Lung (tissue), 12 donors: ENCODE measurements around the gene LYSMD2. TPM values are rescaled to one million over a fixed set of nuclear protein-coding genes. Genes with fewer than 3 reads are reported as not detected.

ENCODE experiments used
- ATAC-seq: fragments of 200-7000 bp; cut with Tn5 transposase; one replicate; pipeline ENCODE4 v1.9.1; 2020; ENCODE audit warnings: moderate number of reproducible peaks; ENCODE audit not compliant: insufficient read depth, low FRiP score
- DNase-seq, 3 donors: peaks; one replicate each; pipeline ENCODE4 v3.0.0-alpha.2; 2013 to 2017
- H3K27ac ChIP-seq, 2 donors: one replicate each; pipeline ENCODE4 v1.5.1; 2013; ENCODE audit warnings: mild to moderate bottlenecking in 2 of 2, moderate library complexity in 2 of 2, control low read depth in 1 of 2, inconsistent platforms in 1 of 2, low read depth in 1 of 2, low read length in 1 of 2
- H3K27me3 ChIP-seq, 3 donors: one replicate each; pipeline ENCODE4 v1.5.1; 2013; ENCODE audit warnings: low read length in 2 of 3; ENCODE audit not compliant: control insufficient read depth in 3 of 3, insufficient read depth in 3 of 3
- H3K36me3 ChIP-seq, 4 donors: one replicate each; pipeline ENCODE4 v1.5.1; 2013; ENCODE audit warnings: low read length in 4 of 4, mild to moderate bottlenecking in 1 of 4, moderate library complexity in 1 of 4; ENCODE audit not compliant: control insufficient read depth in 4 of 4, insufficient read depth in 4 of 4
- H3K4me1 ChIP-seq, 5 donors: one replicate each; pipeline ENCODE4 v1.5.1; 2013; ENCODE audit warnings: low read length in 5 of 5, mild to moderate bottlenecking in 2 of 5, moderate library complexity in 1 of 5; ENCODE audit not compliant: control insufficient read depth in 5 of 5, insufficient read depth in 5 of 5
- H3K4me3 ChIP-seq: one replicate; pipeline ENCODE4 v1.5.1; 2013; ENCODE audit warnings: mild to moderate bottlenecking, control low read depth, moderate library complexity
- H3K9ac ChIP-seq, 2 donors: one replicate each; pipeline ENCODE4 v1.5.1; 2013; ENCODE audit warnings: low read length in 2 of 2, control low read depth in 1 of 2; ENCODE audit not compliant: insufficient read depth in 1 of 2
- H3K9me3 ChIP-seq, 4 donors: one replicate each; pipeline ENCODE4 v1.5.1; 2013; ENCODE audit warnings: low read length in 3 of 4, mild to moderate bottlenecking in 1 of 4, moderate library complexity in 1 of 4; ENCODE audit not compliant: control insufficient read depth in 4 of 4, insufficient read depth in 3 of 4
- WGBS, 2 donors: extraction: QIAGEN DNeasy Blood & Tissue Kit; methylation state at CpG; one replicate each; pipeline ENCODE4 v1.1.7; 2013; 5-methylcytosine and 5-hydroxymethylcytosine counted together
- polyA plus RNA-seq, 2 donors: library from polyadenylated mRNA; stranded (reverse); fragments of 200-250 nt; gene quantifications; one replicate each; pipeline ENCODE4 v1.2.1, GENCODE V29; 2013
- total RNA-seq, 2 donors: library from RNA; depleted of rRNA in 1 of 2; stranded (reverse); fragments of >200 nt in 1 of 2; gene quantifications; one replicate each; pipeline ENCODE4 v1.2.1, GENCODE V29; 2014 to 2021
- TF ChIP-seq, protein P1 (sequence below): IDR thresholded peaks from 2 replicates; pipeline ENCODE4 v1.5.1; 2012; ENCODE audit warnings: mild to moderate bottlenecking; ENCODE audit errors: control extremely low read depth, extremely low read depth
- donor health status: control.
- donor health status: control.
- donor health status: Bipolar disorder and iron deficiency.
- donor health status: healthy.
- donor health status: DM: yes; HTN: yes; CAD: no.

LYSMD2 gene
- total and polyA plus RNA-seq, 4 donors = 8.1 to 17.4 (median 13.6) TPM

DNA sequence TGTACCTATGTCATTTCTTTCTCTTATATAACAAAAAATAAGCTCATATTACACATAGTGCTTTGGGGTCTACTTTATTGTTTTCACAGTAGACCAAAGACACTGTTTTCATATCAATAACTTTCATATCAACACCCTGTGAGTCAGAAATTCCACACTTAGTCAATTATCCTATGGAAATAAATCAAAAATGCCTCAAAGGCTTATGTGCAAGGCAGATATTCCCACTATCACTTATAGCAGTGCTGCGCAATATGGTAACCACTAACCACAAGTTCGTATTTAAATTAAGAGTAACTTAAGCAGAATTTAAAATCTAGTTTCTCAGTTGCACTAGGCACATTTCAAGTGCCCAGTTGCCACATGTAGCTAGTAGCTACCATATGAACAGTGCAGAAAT lies 40.3 kb downstream of the LYSMD2 start:
- TF ChIP-seq, protein P1, sequence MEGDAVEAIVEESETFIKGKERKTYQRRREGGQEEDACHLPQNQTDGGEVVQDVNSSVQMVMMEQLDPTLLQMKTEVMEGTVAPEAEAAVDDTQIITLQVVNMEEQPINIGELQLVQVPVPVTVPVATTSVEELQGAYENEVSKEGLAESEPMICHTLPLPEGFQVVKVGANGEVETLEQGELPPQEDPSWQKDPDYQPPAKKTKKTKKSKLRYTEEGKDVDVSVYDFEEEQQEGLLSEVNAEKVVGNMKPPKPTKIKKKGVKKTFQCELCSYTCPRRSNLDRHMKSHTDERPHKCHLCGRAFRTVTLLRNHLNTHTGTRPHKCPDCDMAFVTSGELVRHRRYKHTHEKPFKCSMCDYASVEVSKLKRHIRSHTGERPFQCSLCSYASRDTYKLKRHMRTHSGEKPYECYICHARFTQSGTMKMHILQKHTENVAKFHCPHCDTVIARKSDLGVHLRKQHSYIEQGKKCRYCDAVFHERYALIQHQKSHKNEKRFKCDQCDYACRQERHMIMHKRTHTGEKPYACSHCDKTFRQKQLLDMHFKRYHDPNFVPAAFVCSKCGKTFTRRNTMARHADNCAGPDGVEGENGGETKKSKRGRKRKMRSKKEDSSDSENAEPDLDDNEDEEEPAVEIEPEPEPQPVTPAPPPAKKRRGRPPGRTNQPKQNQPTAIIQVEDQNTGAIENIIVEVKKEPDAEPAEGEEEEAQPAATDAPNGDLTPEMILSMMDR = no peak
- Histone ChIP-seq H3K27ac (no peak overlapping the region), H3K27me3 (peaks cover 0 to 2% (median 0%) of the 10 kb centered on the region in 3 donors), H3K36me3 (peaks cover 0 to 2% (median 0%) of the 10 kb centered on the region in 4 donors), H3K9ac (no peak overlapping the region), H3K9me3 (no peaks in the 10 kb centered on the region), H3K4me3 (no peak overlapping the region), H3K4me1 (no peaks in the 10 kb centered on the region)
- ATAC-seq = no peak
- no peak for DNase-seq
- 83 to 84% methylated on average over 2 of the region's 2 CpGs for WGBS, 2 donors

DNA sequence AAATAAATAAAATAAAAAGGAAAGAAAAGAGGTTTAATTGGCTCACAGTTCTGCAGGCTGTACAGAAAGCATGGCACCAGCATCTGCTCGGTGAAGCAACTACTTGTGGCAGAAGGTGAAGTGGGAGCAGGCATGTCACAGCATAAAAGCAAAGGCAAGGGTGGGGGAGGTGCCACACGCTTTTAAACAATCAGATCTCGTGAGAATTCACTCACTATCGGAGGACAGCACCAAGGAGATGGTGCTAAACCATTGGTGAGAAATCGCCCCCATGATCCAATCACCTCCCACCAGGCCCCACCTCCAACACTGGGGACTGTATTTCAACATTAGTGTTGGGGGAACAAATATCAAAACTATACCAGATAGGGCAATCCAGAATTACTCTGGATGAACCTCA lies 40.9 kb downstream of the LYSMD2 start:
- ATAC-seq = no peak
- 81 to 90% methylated on average over 5 of the region's 5 CpGs for WGBS, 2 donors

GRCh38 chr15:51692154-51692553 lies 45.3 kb downstream of the LYSMD2 start:
- Histone ChIP-seq H3K27me3 (peaks cover 0 to 2% (median 2%) of the 10 kb centered on the region in 3 donors), H3K27ac (no peak overlapping the region), H3K9me3 (no peaks in the 10 kb centered on the region), H3K9ac (no peak overlapping the region), H3K4me1 (no peaks in the 10 kb centered on the region), H3K4me3 (no peak overlapping the region), H3K36me3 (no peaks in the 10 kb centered on the region)
- DNase-seq = no peak
- ATAC-seq = no peak
- 50 to 52% methylated on average over 3 of the region's 3 CpGs for WGBS, 2 donors
- TF ChIP-seq, protein P1 = no peak

More for the DNA sequence above, 40.9 kb downstream of the LYSMD2 start:
- H3K4me3 ChIP-seq = no peak overlapping the region
- TF ChIP-seq, protein P1 = no peak
- no peak overlapping the region for H3K9ac ChIP-seq
- DNase-seq = no peak
- no peaks in the 10 kb centered on the region for H3K9me3 ChIP-seq
- peaks cover 0 to 2% (median 0%) of the 10 kb centered on the region in 4 donors for H3K36me3 ChIP-seq
- H3K27ac ChIP-seq = no peak overlapping the region
- H3K4me1 ChIP-seq = no peaks in the 10 kb centered on the region
- H3K27me3 ChIP-seq = peaks cover 0 to 2% (median 0%) of the 10 kb centered on the region in 3 donors

DNA sequence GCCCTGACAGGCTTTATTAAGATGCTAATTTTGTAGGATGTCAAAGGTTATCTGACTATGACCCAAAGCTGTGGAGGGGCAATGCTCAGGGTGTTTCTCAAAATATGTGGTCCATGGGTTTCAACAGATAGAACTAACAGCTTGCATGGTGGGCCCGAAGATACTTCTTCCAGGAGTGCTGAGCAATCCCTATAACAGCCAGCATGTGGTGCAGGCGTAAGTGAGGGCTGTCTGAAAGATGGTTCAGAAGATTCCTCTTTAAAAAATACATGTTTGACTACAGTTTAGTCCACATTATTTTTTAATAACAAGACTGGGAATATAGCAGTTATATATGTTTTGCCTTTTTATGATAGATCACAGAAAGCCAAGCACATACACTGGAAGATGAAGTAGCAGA lies 48.6 kb downstream of the LYSMD2 start:
- Histone ChIP-seq H3K36me3 (no peaks in the 10 kb centered on the region), H3K4me3 (no peak overlapping the region), H3K27ac (no peak overlapping the region), H3K27me3 (peaks cover 0 to 8% (median 0%) of the 10 kb centered on the region in 3 donors), H3K9ac (no peak overlapping the region), H3K4me1 (no peaks in the 10 kb centered on the region), H3K9me3 (no peaks in the 10 kb centered on the region)
- TF ChIP-seq, protein P1 = no peak
- DNase-seq (no peak), ATAC-seq (no peak)
- WGBS, 2 donors = 67 to 82% methylated on average over 2 of the region's 2 CpGs
